PFSK-1 (cell line): Measurements from ENCODE around the gene AJAP1.

ENCODE experiments used
- TAF1 ChIP-seq: IDR thresholded peaks from 2 replicates; pipeline ENCODE4 v1.6.1; 2012; ENCODE audit warnings: low read length, control low read depth, borderline replicate concordance; ENCODE audit not compliant: insufficient read depth
- TF ChIP-seq, protein P1 (sequence below), 2 experiments: IDR thresholded peaks; 2 replicates each; pipeline versions ENCODE4 v1.6.1 to v1.8.0; 2011 to 2012; ENCODE audit warnings: low read depth in 2 of 2, low read length in 2 of 2, control low read depth in 1 of 2, inconsistent platforms in 1 of 2, mild to moderate bottlenecking in 1 of 2, moderate library complexity in 1 of 2; ENCODE audit not compliant: insufficient read depth in 1 of 2

- TF ChIP-seq, protein P1, sequence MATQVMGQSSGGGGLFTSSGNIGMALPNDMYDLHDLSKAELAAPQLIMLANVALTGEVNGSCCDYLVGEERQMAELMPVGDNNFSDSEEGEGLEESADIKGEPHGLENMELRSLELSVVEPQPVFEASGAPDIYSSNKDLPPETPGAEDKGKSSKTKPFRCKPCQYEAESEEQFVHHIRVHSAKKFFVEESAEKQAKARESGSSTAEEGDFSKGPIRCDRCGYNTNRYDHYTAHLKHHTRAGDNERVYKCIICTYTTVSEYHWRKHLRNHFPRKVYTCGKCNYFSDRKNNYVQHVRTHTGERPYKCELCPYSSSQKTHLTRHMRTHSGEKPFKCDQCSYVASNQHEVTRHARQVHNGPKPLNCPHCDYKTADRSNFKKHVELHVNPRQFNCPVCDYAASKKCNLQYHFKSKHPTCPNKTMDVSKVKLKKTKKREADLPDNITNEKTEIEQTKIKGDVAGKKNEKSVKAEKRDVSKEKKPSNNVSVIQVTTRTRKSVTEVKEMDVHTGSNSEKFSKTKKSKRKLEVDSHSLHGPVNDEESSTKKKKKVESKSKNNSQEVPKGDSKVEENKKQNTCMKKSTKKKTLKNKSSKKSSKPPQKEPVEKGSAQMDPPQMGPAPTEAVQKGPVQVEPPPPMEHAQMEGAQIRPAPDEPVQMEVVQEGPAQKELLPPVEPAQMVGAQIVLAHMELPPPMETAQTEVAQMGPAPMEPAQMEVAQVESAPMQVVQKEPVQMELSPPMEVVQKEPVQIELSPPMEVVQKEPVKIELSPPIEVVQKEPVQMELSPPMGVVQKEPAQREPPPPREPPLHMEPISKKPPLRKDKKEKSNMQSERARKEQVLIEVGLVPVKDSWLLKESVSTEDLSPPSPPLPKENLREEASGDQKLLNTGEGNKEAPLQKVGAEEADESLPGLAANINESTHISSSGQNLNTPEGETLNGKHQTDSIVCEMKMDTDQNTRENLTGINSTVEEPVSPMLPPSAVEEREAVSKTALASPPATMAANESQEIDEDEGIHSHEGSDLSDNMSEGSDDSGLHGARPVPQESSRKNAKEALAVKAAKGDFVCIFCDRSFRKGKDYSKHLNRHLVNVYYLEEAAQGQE (IDR thresholded peaks at IDR 0.05; ENCODE audit: insufficient read depth in 1 of 2, low read depth in 2 of 2, low read length in 2 of 2), result no peak
- no peak for TF ChIP-seq TAF1
Measured at GRCh38 chr1:4784761-4785160, 130.4 kb downstream of the AJAP1 start.
